A549 (cell line): ENCODE measurements around the gene METTL24.

Experiments
- CHD2 ChIP-seq: fragments of 150-350 bp; IDR thresholded peaks from 2 replicates; pipeline ENCODE4 v1.6.1; 2014; ENCODE audit warnings: low read length; ENCODE audit not compliant: partially characterized antibody
- CTCF ChIP-seq: fragments of >200 bp; sonication (Bioruptor Twin); formaldehyde crosslinking; IDR thresholded peaks from 3 replicates; pipeline ENCODE4 v1.5.1; 2016
- PBX3 ChIP-seq: IDR thresholded peaks from 2 replicates; pipeline ENCODE4 v1.6.1; 2012
- PHF8 ChIP-seq: fragments of 200-600 bp; sonication (generic); IDR thresholded peaks from 2 replicates; pipeline ENCODE4 v1.6.1; 2016; ENCODE audit warnings: low read depth, mild to moderate bottlenecking, antibody characterized with exemption, moderate library complexity, borderline replicate concordance
- POLR2A ChIP-seq: IDR thresholded peaks from 2 replicates; pipeline ENCODE4 v1.6.1; 2012; ENCODE audit warnings: mild to moderate bottlenecking, low read length
- RAD21 ChIP-seq, 2 experiments: fragments of >200 bp in 1 of 2; sonication (Bioruptor Twin) in 1 of 2; formaldehyde crosslinking in 1 of 2; IDR thresholded peaks in 1 of 2; conservative IDR thresholded peaks in 1 of 2; 2 replicates in 1 of 2; 3 replicates in 1 of 2; pipeline ENCODE4 v1.6.1; 2012 to 2018; ENCODE audit warnings: inconsistent platforms in 1 of 2
- RNF2 ChIP-seq: fragments of 200-600 bp; sonication (generic); IDR thresholded peaks from 2 replicates; pipeline ENCODE4 v1.6.1; 2016; ENCODE audit warnings: low read depth, mild to moderate bottlenecking, antibody characterized with exemption, moderate library complexity, borderline replicate concordance
- SMC3 ChIP-seq: fragments of >200 bp; sonication (Bioruptor Twin); formaldehyde crosslinking; IDR thresholded peaks from 3 replicates; pipeline ENCODE4 v1.6.1; 2018; ENCODE audit warnings: inconsistent platforms

- no peak for TF ChIP-seq PHF8
- no peak for TF ChIP-seq SMC3
- TF ChIP-seq RAD21 (conservative IDR thresholded peaks at IDR 0.05 in 1 of 2, IDR thresholded peaks at IDR 0.05 in 1 of 2): no peak
- no peak for TF ChIP-seq CHD2
- no peak for TF ChIP-seq CTCF
- TF ChIP-seq POLR2A: no peak
- no peak for TF ChIP-seq RNF2
- no peak for TF ChIP-seq PBX3
Measured at GRCh38 chr6:110271732-110272022, 86.5 kb downstream of the METTL24 start.
